ENCODE results near the gene ASAP2.

Gene ASAP2

DNA sequence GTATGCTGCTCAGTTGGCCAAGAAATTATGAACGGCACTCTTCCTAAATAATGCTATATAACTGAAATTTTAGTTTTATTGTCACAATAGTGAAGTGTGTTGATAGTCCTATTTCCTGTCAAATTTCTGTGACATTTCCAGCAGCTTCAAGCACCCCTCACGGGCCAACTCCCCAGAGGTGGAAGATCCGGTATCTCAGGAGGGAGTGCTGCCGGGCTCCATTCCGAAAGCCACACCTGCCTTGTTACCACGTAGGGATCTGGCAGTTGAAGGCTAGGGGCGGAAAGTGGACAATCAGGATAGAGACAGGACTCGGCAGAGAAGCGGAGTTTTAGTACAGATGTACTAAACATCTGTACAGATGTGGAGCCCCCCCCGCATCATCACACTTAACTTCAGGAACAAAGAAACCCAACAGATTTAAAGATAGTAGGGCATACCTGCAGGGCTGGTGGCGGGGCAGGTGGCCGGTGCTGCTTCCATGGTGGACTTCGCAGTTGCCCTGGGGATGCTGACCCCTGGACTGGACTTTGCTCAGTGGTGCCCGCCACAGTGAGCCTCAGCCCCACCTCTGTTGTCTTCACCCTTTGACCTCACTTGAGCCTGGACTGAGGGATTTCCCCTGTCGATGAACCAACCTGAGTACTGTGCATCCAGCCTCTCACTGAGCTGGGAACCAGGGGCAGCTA, 22.3 kb downstream of the ASAP2 start:
- no CpG with 5 or more reads among the region's 15 CpGs for WGBS, 2 donors (ENCODE audit: extremely low coverage in 2 of 2, insufficient read length in 2 of 2, insufficient replicate concordance in 1 of 2)
- H3K27ac ChIP-seq (replicated peaks; ENCODE audit: low read length) = no peak overlapping the region

DNA sequence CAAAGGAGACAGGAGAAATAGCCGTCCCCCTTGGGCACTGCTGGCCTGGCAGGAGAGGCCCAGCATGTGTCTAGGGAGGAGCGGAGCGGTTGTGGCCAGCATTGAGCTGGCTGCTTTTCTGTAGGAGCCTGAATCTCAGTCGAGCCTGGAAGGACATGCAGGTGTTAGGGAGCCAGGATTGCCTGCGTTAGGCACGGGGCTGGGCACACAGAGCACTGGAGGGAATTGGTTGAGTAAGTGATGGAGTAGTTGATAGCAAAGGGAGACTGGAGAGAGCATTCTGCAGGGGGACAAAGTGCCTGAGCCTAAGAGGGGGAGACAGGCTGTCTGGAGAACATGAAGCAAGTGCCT, 22.8 kb downstream of the ASAP2 start:
- peaks cover 0 to 3% of the 10 kb centered on the region in 2 donors for H3K9me3 ChIP-seq (replicated peaks in 1 of 2; ENCODE audit: control insufficient read depth in 2 of 2, insufficient read depth in 1 of 2, low read depth in 1 of 2, low read length in 2 of 2)
- H3K4me2 ChIP-seq (ENCODE audit: insufficient read depth, low read length, poor library complexity, severe bottlenecking) = no peak overlapping the region
- H3K4ac ChIP-seq (ENCODE audit: low read length) = no peak overlapping the region
- no peak overlapping the region for H4K91ac ChIP-seq (ENCODE audit: low read depth, low read length, poor library complexity)
- WGBS, 2 donors (ENCODE audit: extremely low coverage in 2 of 2, insufficient read length in 2 of 2, insufficient replicate concordance in 1 of 2) = no CpG with 5 or more reads among the region's 6 CpGs
- peaks cover 0 to 8% of the 10 kb centered on the region in 2 donors for H3K36me3 ChIP-seq (replicated peaks in 1 of 2; ENCODE audit: control insufficient read depth in 2 of 2, insufficient read depth in 2 of 2, low read length in 2 of 2)
- no peak overlapping the region for H2BK120ac ChIP-seq (ENCODE audit: low read depth, low read length)
- H3K18ac ChIP-seq (ENCODE audit: low read length) = peak overlapping the region; percentile 36
- peaks cover 28% of the 10 kb centered on the region for H3K79me1 ChIP-seq (ENCODE audit: low read depth, low read length)
- H2BK5ac ChIP-seq (ENCODE audit: low read length) = no peak overlapping the region
- no peak overlapping the region for H2BK15ac ChIP-seq (ENCODE audit: low read length)
- no peak overlapping the region for H4K8ac ChIP-seq (ENCODE audit: low read depth, low read length)
- no peak overlapping the region for H3K9ac ChIP-seq (ENCODE audit: low read depth, low read length, poor library complexity)
- no peak overlapping the region for H3K4me3 ChIP-seq (ENCODE audit: low read length in 2 of 2)
- H3K4me1 ChIP-seq (ENCODE audit: control insufficient read depth in 2 of 2, insufficient read depth in 1 of 2, low read depth in 1 of 2, low read length in 2 of 2) = peaks cover 38 to 43% of the 10 kb centered on the region in 2 donors
- no peak overlapping the region for H2AFZ ChIP-seq (ENCODE audit: low read length)
- no peak overlapping the region for H2BK12ac ChIP-seq (ENCODE audit: low read length)
- no peaks in the 10 kb centered on the region for H3K27me3 ChIP-seq (ENCODE audit: control insufficient read depth in 3 of 3, insufficient read depth in 3 of 3, low read depth in 1 of 3, low read length in 3 of 3)
- H2AK5ac ChIP-seq (ENCODE audit: low read depth, low read length) = no peak overlapping the region
- H3K23ac ChIP-seq (ENCODE audit: low read depth, low read length, poor library complexity) = no peak overlapping the region
- no peak overlapping the region for H3K27ac ChIP-seq (replicated peaks; ENCODE audit: low read length)
- DNase-seq (ENCODE audit: low spot score) = no peak
- H3K14ac ChIP-seq (ENCODE audit: low read length) = no peak overlapping the region

More for the DNA sequence above, 22.3 kb downstream of the ASAP2 start:
- Histone ChIP-seq H3K23ac (ENCODE audit: low read depth, low read length, poor library complexity) (no peak overlapping the region), H3K18ac (ENCODE audit: low read length) (no peak overlapping the region), H3K27me3 (ENCODE audit: control insufficient read depth in 3 of 3, insufficient read depth in 3 of 3, low read depth in 1 of 3, low read length in 3 of 3) (no peaks in the 10 kb centered on the region), H2AK5ac (ENCODE audit: low read depth, low read length) (no peak overlapping the region), H3K4me2 (ENCODE audit: insufficient read depth, low read length, poor library complexity, severe bottlenecking) (no peak overlapping the region), H2BK5ac (ENCODE audit: low read length) (no peak overlapping the region), H3K4ac (ENCODE audit: low read length) (no peak overlapping the region), H3K4me3 (ENCODE audit: low read length in 2 of 2) (no peak overlapping the region), H3K36me3 (replicated peaks in 1 of 2; ENCODE audit: control insufficient read depth in 2 of 2, insufficient read depth in 2 of 2, low read length in 2 of 2) (peaks cover 0 to 8% of the 10 kb centered on the region in 2 donors), H3K9me3 (replicated peaks in 1 of 2; ENCODE audit: control insufficient read depth in 2 of 2, insufficient read depth in 1 of 2, low read depth in 1 of 2, low read length in 2 of 2) (peaks cover 0 to 3% of the 10 kb centered on the region in 2 donors), H2BK12ac (ENCODE audit: low read length) (no peak overlapping the region), H3K4me1 (ENCODE audit: control insufficient read depth in 2 of 2, insufficient read depth in 1 of 2, low read depth in 1 of 2, low read length in 2 of 2) (peaks cover 34 to 38% of the 10 kb centered on the region in 2 donors), H4K8ac (ENCODE audit: low read depth, low read length) (no peak overlapping the region), H2BK15ac (ENCODE audit: low read length) (no peak overlapping the region), H2BK120ac (ENCODE audit: low read depth, low read length) (no peak overlapping the region), H3K9ac (ENCODE audit: low read depth, low read length, poor library complexity) (no peak overlapping the region), H2AFZ (ENCODE audit: low read length) (no peak overlapping the region), H4K91ac (ENCODE audit: low read depth, low read length, poor library complexity) (no peak overlapping the region), H3K14ac (ENCODE audit: low read length) (no peak overlapping the region), H3K79me1 (ENCODE audit: low read depth, low read length) (peaks cover 28% of the 10 kb centered on the region)
- no peak for DNase-seq (ENCODE audit: low spot score)

DNA sequence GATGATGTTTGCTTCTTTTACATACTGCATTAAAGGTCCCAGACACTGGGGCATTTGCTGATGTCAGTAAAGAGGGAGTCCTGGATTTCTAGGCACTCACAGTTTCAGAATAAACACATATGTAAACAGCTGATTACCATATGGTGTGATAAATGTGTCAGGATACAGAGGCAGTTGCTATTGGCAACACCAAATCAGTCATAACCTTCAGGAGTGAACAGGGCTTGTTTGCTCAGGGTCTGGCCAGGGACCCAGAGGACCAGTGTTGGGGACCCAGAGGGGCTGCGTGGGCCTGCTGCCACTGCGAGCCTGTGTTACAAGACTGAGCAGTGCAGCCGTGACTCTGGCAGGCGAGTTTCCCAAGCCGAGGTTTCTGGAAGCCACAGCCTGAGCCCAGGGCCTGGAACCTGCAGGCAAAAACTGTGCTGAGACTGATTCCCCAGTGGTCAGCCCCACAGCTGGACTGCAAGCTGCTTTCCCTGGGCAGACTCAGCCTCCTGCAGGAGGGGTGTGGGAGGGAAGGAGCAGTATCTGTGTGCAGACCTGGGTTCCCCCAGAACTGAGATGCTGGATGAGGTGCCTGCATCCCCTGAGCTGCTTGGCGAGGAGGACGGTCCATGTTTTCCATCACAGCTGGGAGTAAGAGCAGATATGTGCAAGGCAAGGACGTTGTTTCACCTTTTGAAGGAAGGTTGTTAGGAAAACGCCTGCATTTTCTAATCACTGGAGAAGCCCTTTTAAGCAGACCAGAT, 23.6 kb downstream of the ASAP2 start:
- no peak overlapping the region for H4K91ac ChIP-seq (ENCODE audit: low read depth, low read length, poor library complexity)
- peaks cover 0 to 5% of the 10 kb centered on the region in 2 donors for H3K36me3 ChIP-seq (replicated peaks in 1 of 2; ENCODE audit: control insufficient read depth in 2 of 2, insufficient read depth in 2 of 2, low read length in 2 of 2)
- H2BK15ac ChIP-seq (ENCODE audit: low read length) = no peak overlapping the region
- no peak overlapping the region for H4K8ac ChIP-seq (ENCODE audit: low read depth, low read length)
- H3K23ac ChIP-seq (ENCODE audit: low read depth, low read length, poor library complexity) = no peak overlapping the region
- no peak overlapping the region for H3K4ac ChIP-seq (ENCODE audit: low read length)
- H3K27me3 ChIP-seq (ENCODE audit: control insufficient read depth in 3 of 3, insufficient read depth in 3 of 3, low read depth in 1 of 3, low read length in 3 of 3) = no peaks in the 10 kb centered on the region
- H3K4me1 ChIP-seq (ENCODE audit: control insufficient read depth in 2 of 2, insufficient read depth in 1 of 2, low read depth in 1 of 2, low read length in 2 of 2) = peaks cover 43 to 51% of the 10 kb centered on the region in 2 donors
- H2BK12ac ChIP-seq (ENCODE audit: low read length) = no peak overlapping the region
- WGBS, 2 donors (ENCODE audit: extremely low coverage in 2 of 2, insufficient read length in 2 of 2, insufficient replicate concordance in 1 of 2) = no CpG with 5 or more reads among the region's 9 CpGs
- H3K9ac ChIP-seq (ENCODE audit: low read depth, low read length, poor library complexity) = no peak overlapping the region
- peaks cover 33% of the 10 kb centered on the region for H3K79me1 ChIP-seq (ENCODE audit: low read depth, low read length)
- no peak overlapping the region for H3K14ac ChIP-seq (ENCODE audit: low read length)
- H3K27ac ChIP-seq (replicated peaks; ENCODE audit: low read length) = no peak overlapping the region
- H3K4me2 ChIP-seq (ENCODE audit: insufficient read depth, low read length, poor library complexity, severe bottlenecking) = no peak overlapping the region
- no peak overlapping the region for H2BK5ac ChIP-seq (ENCODE audit: low read length)
- H3K4me3 ChIP-seq (ENCODE audit: low read length in 2 of 2) = no peak overlapping the region
- H2AK5ac ChIP-seq (ENCODE audit: low read depth, low read length) = no peak overlapping the region
- no peak for DNase-seq (ENCODE audit: low spot score)
- H3K18ac ChIP-seq (ENCODE audit: low read length) = no peak overlapping the region
- no peaks in the 10 kb centered on the region for H3K9me3 ChIP-seq (replicated peaks in 1 of 2; ENCODE audit: control insufficient read depth in 2 of 2, insufficient read depth in 1 of 2, low read depth in 1 of 2, low read length in 2 of 2)
- no peak overlapping the region for H2BK120ac ChIP-seq (ENCODE audit: low read depth, low read length)
- H2AFZ ChIP-seq (ENCODE audit: low read length) = no peak overlapping the region

GRCh38 chr2:9230881-9231280, 24.3 kb downstream of the ASAP2 start:
- Histone ChIP-seq H3K4ac (ENCODE audit: low read length) (no peak overlapping the region), H3K9ac (ENCODE audit: low read depth, low read length, poor library complexity) (no peak overlapping the region), H3K23ac (ENCODE audit: low read depth, low read length, poor library complexity) (no peak overlapping the region), H2AK5ac (ENCODE audit: low read depth, low read length) (no peak overlapping the region), H3K4me3 (ENCODE audit: low read length in 2 of 2) (no peak overlapping the region), H4K8ac (ENCODE audit: low read depth, low read length) (no peak overlapping the region), H4K91ac (ENCODE audit: low read depth, low read length, poor library complexity) (no peak overlapping the region), H3K79me1 (ENCODE audit: low read depth, low read length) (peaks cover 38% of the 10 kb centered on the region), H2BK5ac (ENCODE audit: low read length) (no peak overlapping the region), H3K14ac (ENCODE audit: low read length) (no peak overlapping the region), H3K27ac (replicated peaks; ENCODE audit: low read length) (no peak overlapping the region), H2AFZ (ENCODE audit: low read length) (no peak overlapping the region), H3K36me3 (replicated peaks in 1 of 2; ENCODE audit: control insufficient read depth in 2 of 2, insufficient read depth in 2 of 2, low read length in 2 of 2) (peaks cover 0 to 1% of the 10 kb centered on the region in 2 donors), H3K9me3 (replicated peaks in 1 of 2; ENCODE audit: control insufficient read depth in 2 of 2, insufficient read depth in 1 of 2, low read depth in 1 of 2, low read length in 2 of 2) (no peaks in the 10 kb centered on the region), H3K18ac (ENCODE audit: low read length) (no peak overlapping the region), H2BK120ac (ENCODE audit: low read depth, low read length) (no peak overlapping the region), H3K27me3 (ENCODE audit: control insufficient read depth in 3 of 3, insufficient read depth in 3 of 3, low read depth in 1 of 3, low read length in 3 of 3) (no peaks in the 10 kb centered on the region), H2BK15ac (ENCODE audit: low read length) (no peak overlapping the region), H3K4me1 (ENCODE audit: control insufficient read depth in 2 of 2, insufficient read depth in 1 of 2, low read depth in 1 of 2, low read length in 2 of 2) (peaks cover 43 to 52% of the 10 kb centered on the region in 2 donors), H3K4me2 (ENCODE audit: insufficient read depth, low read length, poor library complexity, severe bottlenecking) (no peak overlapping the region), H2BK12ac (ENCODE audit: low read length) (no peak overlapping the region)
- DNase-seq (ENCODE audit: low spot score) = no peak
- no CpG with 5 or more reads among the region's 4 CpGs for WGBS, 2 donors (ENCODE audit: extremely low coverage in 2 of 2, insufficient read length in 2 of 2, insufficient replicate concordance in 1 of 2)
